Measurements from ENCODE around the gene GTF2IRD1. TPM values are rescaled to one million over a fixed set of nuclear protein-coding genes. Genes with fewer than 3 reads are reported as not detected.

The GTF2IRD1 gene
- total and polyA plus RNA-seq, 2 of the 13 experiments (the other 11 are each of a cell fraction or from before 2014, with no cell fraction given), result 16.5 to 26.7 TPM

- no peak for TF ChIP-seq NCOA5 (CRISPR knock-in tag; IDR thresholded peaks at IDR 0.05)
- TF ChIP-seq DMAP1 (CRISPR knock-in tag; IDR thresholded peaks at IDR 0.05), result no peak
- TF ChIP-seq STAG1 (CRISPR knock-in tag; IDR thresholded peaks at IDR 0.05), result peak; percentile 85
- TF ChIP-seq, protein P1, sequence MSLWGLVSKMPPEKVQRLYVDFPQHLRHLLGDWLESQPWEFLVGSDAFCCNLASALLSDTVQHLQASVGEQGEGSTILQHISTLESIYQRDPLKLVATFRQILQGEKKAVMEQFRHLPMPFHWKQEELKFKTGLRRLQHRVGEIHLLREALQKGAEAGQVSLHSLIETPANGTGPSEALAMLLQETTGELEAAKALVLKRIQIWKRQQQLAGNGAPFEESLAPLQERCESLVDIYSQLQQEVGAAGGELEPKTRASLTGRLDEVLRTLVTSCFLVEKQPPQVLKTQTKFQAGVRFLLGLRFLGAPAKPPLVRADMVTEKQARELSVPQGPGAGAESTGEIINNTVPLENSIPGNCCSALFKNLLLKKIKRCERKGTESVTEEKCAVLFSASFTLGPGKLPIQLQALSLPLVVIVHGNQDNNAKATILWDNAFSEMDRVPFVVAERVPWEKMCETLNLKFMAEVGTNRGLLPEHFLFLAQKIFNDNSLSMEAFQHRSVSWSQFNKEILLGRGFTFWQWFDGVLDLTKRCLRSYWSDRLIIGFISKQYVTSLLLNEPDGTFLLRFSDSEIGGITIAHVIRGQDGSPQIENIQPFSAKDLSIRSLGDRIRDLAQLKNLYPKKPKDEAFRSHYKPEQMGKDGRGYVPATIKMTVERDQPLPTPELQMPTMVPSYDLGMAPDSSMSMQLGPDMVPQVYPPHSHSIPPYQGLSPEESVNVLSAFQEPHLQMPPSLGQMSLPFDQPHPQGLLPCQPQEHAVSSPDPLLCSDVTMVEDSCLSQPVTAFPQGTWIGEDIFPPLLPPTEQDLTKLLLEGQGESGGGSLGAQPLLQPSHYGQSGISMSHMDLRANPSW (CRISPR knock-in tag; IDR thresholded peaks at IDR 0.05; ENCODE audit: borderline replicate concordance), result no peak
- TF ChIP-seq ZNF18 (CRISPR knock-in tag; IDR thresholded peaks at IDR 0.05; ENCODE audit: insufficient replicate concordance), result no peak
- TF ChIP-seq ZFP36L1 (CRISPR knock-in tag; IDR thresholded peaks at IDR 0.05), result no peak
- no peak for TF ChIP-seq KDM4B (CRISPR knock-in tag; IDR thresholded peaks at IDR 0.05)
- no peak for TF ChIP-seq ZBTB7A (CRISPR knock-in tag; IDR thresholded peaks at IDR 0.05)
Measured at GRCh38 chr7:74544706-74545469, 91.2 kb downstream of the GTF2IRD1 start (continued).
